Gastrocnemius medialis (tissue), 4 donors: ENCODE measurements around the gene TMEM252. TPM values are rescaled to one million over a fixed set of nuclear protein-coding genes. Genes with fewer than 3 reads are reported as not detected.

Experiments
- ATAC-seq, 2 donors: fragments of 150-250 bp; one replicate each; pipeline ENCODE4 v1.9.1; 2016
- DNase-seq, 2 donors: peaks; one replicate each; pipeline ENCODE4 v3.0.0-alpha.2; 2019
- H3K27ac ChIP-seq, 4 donors: fragments of 200-600 bp; sonication (generic); 1 replicate in 1 of 4; 2 replicates in 3 of 4; pipeline ENCODE4 v1.5.1; 2016 to 2018; ENCODE audit warnings: mild to moderate bottlenecking in 2 of 4, moderate library complexity in 1 of 4
- H3K27me3 ChIP-seq, 3 donors: fragments of 200-600 bp; sonication (generic) in 2 of 3; 1 replicate in 1 of 3; 2 replicates in 2 of 3; pipeline versions ENCODE4 v1.5.1 to v1.6.0; 2016 to 2019; ENCODE audit warnings: mild to moderate bottlenecking in 1 of 3, moderate library complexity in 1 of 3
- H3K36me3 ChIP-seq, 2 donors: fragments of 200-600 bp; sonication (generic) in 1 of 2; one replicate each; pipeline ENCODE4 v1.5.1; 2017 to 2018
- H3K4me1 ChIP-seq, 2 donors: fragments of 200-600 bp; sonication (generic) in 1 of 2; one replicate each; pipeline ENCODE4 v1.5.1; 2016 to 2017; ENCODE audit warnings: mild to moderate bottlenecking in 2 of 2
- H3K4me3 ChIP-seq, 4 donors: fragments of 200-600 bp; sonication (generic) in 3 of 4; 1 replicate in 1 of 4; 2 replicates in 3 of 4; pipeline ENCODE4 v1.5.1; 2016 to 2019; ENCODE audit warnings: mild to moderate bottlenecking in 2 of 4
- H3K9me3 ChIP-seq, 3 donors: fragments of 200-600 bp; sonication (generic) in 2 of 3; 1 replicate in 1 of 3; 2 replicates in 2 of 3; pipeline ENCODE4 v1.5.1; 2016 to 2019
- CTCF ChIP-seq, 5 experiments: fragments of 450-650 bp in 3 of 5; fragments of 200-600 bp in 2 of 5; sonication (generic) in 2 of 5; IDR thresholded peaks in 4 of 5; conservative IDR thresholded peaks in 1 of 5; 1 replicate in 4 of 5; 2 replicates in 1 of 5; pipeline ENCODE4 v1.5.1; 2016 to 2019; ENCODE audit warnings: antibody characterized with exemption in 5 of 5, mild to moderate bottlenecking in 3 of 5, moderate library complexity in 3 of 5
- POLR2A ChIP-seq, 2 donors: fragments of 450-650 bp; IDR thresholded peaks; one replicate each; pipeline ENCODE4 v1.6.1; 2017; ENCODE audit warnings: antibody characterized with exemption in 2 of 2, mild to moderate bottlenecking in 2 of 2, moderate library complexity in 2 of 2
- in situ Hi-C, 4 donors: fragments of 200-750 bp; cut with MboI; loops; one replicate each; pipeline versions ENCODE4 v1.15.0 to v1.8.0; 2017; ENCODE audit warnings: low sequenced_read_pairs in 4 of 4
- intact Hi-C: fragments of 100-400 bp; cut with DNase I; formaldehyde crosslinking; loops from one replicate; pipeline ENCODE4 v1.15.1; 2023; ENCODE audit warnings: low total_unique reads
- total RNA-seq, 4 donors: library from RNA; depleted of rRNA; stranded (reverse); fragments of >200 nt; gene quantifications; one replicate each; pipeline versions ENCODE4 v1.1.0 to v1.2.3, GENCODE V29; 2016

The TMEM252 gene
- total RNA-seq, 4 donors from 2014 or later: not detected

- Histone ChIP-seq H3K4me1 (no peaks in the 10 kb centered on the region), H3K4me3 (no peak overlapping the region), H3K36me3 (no peaks in the 10 kb centered on the region), H3K27me3 (no peaks in the 10 kb centered on the region), H3K27ac (no peak overlapping the region), H3K9me3 (no peaks in the 10 kb centered on the region)
- intact Hi-C loops (no loop called here), in situ Hi-C loops (loop anchor here in 3 of 4 donors (10.0 to 25.0 kb wide), 3 partner anchors 209 to 417 kb away; a partner anchor contains a TSS)
- no peak for TF ChIP-seq POLR2A (IDR thresholded peaks at IDR 0.05)
- no peak for TF ChIP-seq CTCF (IDR thresholded peaks at IDR 0.05 in 4 of 5, conservative IDR thresholded peaks at IDR 0.05 in 1 of 5)
- ATAC-seq (no peak), DNase-seq (no peak)
Observed at GRCh38 chr9:68577774-68578591, 37.3 kb upstream of the TMEM252 start.

- no peaks in the 10 kb centered on the region for H3K9me3 ChIP-seq
- H3K27ac ChIP-seq: no peak overlapping the region
- in situ Hi-C loops (loop anchor here in 3 of 4 donors (10.0 to 25.0 kb wide), 3 partner anchors 211 to 419 kb away; a partner anchor contains a TSS), intact Hi-C loops (no loop called here)
- DNase-seq (no peak), ATAC-seq (no peak)
- H3K4me3 ChIP-seq: no peak overlapping the region
- no peaks in the 10 kb centered on the region for H3K27me3 ChIP-seq
- H3K4me1 ChIP-seq: no peaks in the 10 kb centered on the region
- no peaks in the 10 kb centered on the region for H3K36me3 ChIP-seq
- no peak for TF ChIP-seq CTCF (IDR thresholded peaks at IDR 0.05 in 4 of 5, conservative IDR thresholded peaks at IDR 0.05 in 1 of 5)
- TF ChIP-seq POLR2A (IDR thresholded peaks at IDR 0.05): no peak
Observed at GRCh38 chr9:68575817-68576216, 35.1 kb upstream of the TMEM252 start.

GRCh38 chr9:68574150-68574549 lies 33.5 kb upstream of the TMEM252 start:
- Histone ChIP-seq H3K4me1 (no peaks in the 10 kb centered on the region), H3K9me3 (no peaks in the 10 kb centered on the region), H3K27me3 (no peaks in the 10 kb centered on the region), H3K27ac (no peak overlapping the region), H3K4me3 (no peak overlapping the region), H3K36me3 (no peaks in the 10 kb centered on the region)
- in situ Hi-C loops: loop anchor here in 2 of 4 donors (10.0 to 25.0 kb wide), 2 partner anchors 88 to 421 kb away; no protein-coding TSS in a partner anchor
- DNase-seq (no peak), ATAC-seq (no peak)
- peak in 1 of 5 experiments; percentile 39 for TF ChIP-seq CTCF (IDR thresholded peaks at IDR 0.05 in 4 of 5, conservative IDR thresholded peaks at IDR 0.05 in 1 of 5)
- TF ChIP-seq POLR2A (IDR thresholded peaks at IDR 0.05): no peak
- intact Hi-C loops: no loop called here

- H3K27ac ChIP-seq: no peak overlapping the region
- ATAC-seq: peak in 1 of 2 donors; percentile 27
- in situ Hi-C loops: loop anchor here in 3 of 4 donors (10.0 to 25.0 kb wide), 2 partner anchors 63 to 95 kb away; no protein-coding TSS in a partner anchor
Observed at GRCh38 chr9:68567565-68567964, 26.9 kb upstream of the TMEM252 start.

More at GRCh38 chr9:68567565-68567964, 26.9 kb upstream of the TMEM252 start:
- TF ChIP-seq POLR2A (IDR thresholded peaks at IDR 0.05) (no peak), CTCF (IDR thresholded peaks at IDR 0.05 in 4 of 5, conservative IDR thresholded peaks at IDR 0.05 in 1 of 5) (no peak)
- H3K9me3 ChIP-seq: no peaks in the 10 kb centered on the region
- H3K27me3 ChIP-seq: no peaks in the 10 kb centered on the region
- intact Hi-C loops: no loop called here
- no peaks in the 10 kb centered on the region for H3K4me1 ChIP-seq
- H3K36me3 ChIP-seq: no peaks in the 10 kb centered on the region
- no peak for DNase-seq
- H3K4me3 ChIP-seq: no peak overlapping the region
